Neural cell (in vitro differentiated cells): ENCODE results near the gene PATZ1.
"Not testable (repeated sequence)": the region's sequence is repeated elsewhere in the genome, so short reads cannot be mapped to it uniquely, and the experiment has no call there.

Experiments
- CTCF ChIP-seq: fragments of 450-650 bp; IDR thresholded peaks from 2 replicates; pipeline ENCODE4 v1.5.1; 2014; ENCODE audit warnings: antibody characterized with exemption, mild to moderate bottlenecking, moderate library complexity; ENCODE audit not compliant: poor library complexity, severe bottlenecking
- EP300 ChIP-seq: fragments of 450-650 bp; conservative IDR thresholded peaks from 2 replicates; pipeline ENCODE4 v1.6.1; 2014; ENCODE audit warnings: antibody characterized with exemption, mild to moderate bottlenecking, moderate library complexity; ENCODE audit not compliant: poor library complexity, severe bottlenecking
- MXI1 ChIP-seq: fragments of 450-650 bp; conservative IDR thresholded peaks from 2 replicates; pipeline ENCODE4 v1.6.1; 2014; ENCODE audit warnings: antibody characterized with exemption, mild to moderate bottlenecking; ENCODE audit not compliant: poor library complexity, severe bottlenecking
- POLR2AphosphoS5 ChIP-seq: IDR thresholded peaks from 2 replicates; pipeline ENCODE4 v1.6.1; 2012

GRCh38 chr22:31378651-31379050 is 32.5 kb upstream of the PATZ1 start:
- TF ChIP-seq CTCF, MXI1, POLR2AphosphoS5, EP300: not testable (repeated sequence)
